Inferior parietal cortex (tissue), 1 donor: Measurements from ENCODE around the gene KRT81.
"Not testable (repeated sequence)": the region's sequence is repeated elsewhere in the genome, so short reads cannot be mapped to it uniquely, and the experiment has no call there.

Experiments used
- DNase-seq: peaks from one replicate; pipeline ENCODE4 v3.0.0-alpha.2; 2016; ENCODE audit errors: extremely low spot score

Gene KRT81

GRCh38 chr12:52317468-52318052 lies 26.2 kb upstream of the KRT81 start:
- DNase-seq: no peak

- no peak for DNase-seq
Measured at GRCh38 chr12:52316701-52317100, 25.4 kb upstream of the KRT81 start.

DNA sequence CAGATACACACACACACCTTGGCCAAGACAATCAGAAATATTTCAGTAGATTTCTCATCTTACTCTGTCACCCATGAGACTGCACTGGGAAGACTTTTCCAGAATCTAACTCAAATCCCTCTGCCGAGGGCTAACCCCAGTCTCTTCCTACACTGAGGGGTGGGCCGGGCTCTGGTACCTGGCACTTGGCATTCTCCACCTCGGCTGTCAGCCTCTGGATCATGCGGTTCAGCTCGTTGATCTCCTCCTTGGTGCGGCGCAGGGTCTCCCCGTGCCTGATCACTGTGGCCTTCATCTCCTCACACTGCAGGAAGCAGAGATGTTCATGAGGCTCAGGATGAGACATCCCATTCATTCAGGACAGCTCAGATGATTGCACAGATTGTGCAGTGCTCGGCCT lies 25.0 kb upstream of the KRT81 start:
- no peak for DNase-seq

DNA sequence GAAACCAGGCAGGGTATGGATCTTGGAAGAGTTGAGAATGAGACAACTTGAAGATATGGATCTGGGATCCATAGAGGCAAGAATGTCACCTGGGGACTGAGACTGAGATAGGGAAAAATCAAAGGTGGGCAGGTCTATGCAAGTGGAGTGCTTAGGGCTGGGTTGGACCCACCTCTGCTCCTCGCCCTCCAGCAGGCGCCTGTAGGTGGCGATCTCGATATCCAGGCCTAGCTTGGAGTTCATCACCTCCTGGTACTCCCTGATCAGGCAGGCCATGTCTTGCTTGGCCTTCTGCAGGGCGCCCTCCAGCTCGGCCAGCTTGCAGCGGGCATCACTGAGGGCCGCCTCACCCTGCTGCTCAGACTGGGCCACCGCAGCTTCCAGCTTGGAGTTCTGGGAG lies 24.4 kb upstream of the KRT81 start:
- not testable (repeated sequence) for DNase-seq

GRCh38 chr12:52314511-52314910 lies 23.2 kb upstream of the KRT81 start:
- no peak for DNase-seq

GRCh38 chr12:52313926-52314325 lies 22.6 kb upstream of the KRT81 start:
- DNase-seq: no peak

GRCh38 chr12:52313461-52313860 lies 22.1 kb upstream of the KRT81 start:
- DNase-seq: no peak

DNA sequence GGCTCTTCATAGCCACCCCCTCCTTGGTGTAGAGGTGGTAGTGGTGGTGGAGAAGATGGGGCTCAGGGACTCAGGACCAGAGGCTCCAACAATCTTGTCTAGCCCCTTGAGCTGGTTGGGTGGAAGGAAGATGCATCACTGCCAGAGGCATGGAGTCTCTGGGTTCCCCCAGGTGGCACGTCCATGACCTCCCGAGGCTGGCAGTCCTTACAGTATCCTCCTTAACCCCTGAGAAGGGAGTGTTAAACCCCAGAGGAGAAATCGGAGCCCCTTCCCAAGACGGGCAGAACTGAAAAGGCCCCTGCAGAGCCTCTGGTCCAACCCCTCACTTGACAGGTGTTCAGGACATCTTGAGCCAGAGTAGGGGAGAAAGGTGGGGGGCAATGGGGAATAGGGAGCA lies 20.8 kb upstream of the KRT81 start:
- DNase-seq: no peak

DNA sequence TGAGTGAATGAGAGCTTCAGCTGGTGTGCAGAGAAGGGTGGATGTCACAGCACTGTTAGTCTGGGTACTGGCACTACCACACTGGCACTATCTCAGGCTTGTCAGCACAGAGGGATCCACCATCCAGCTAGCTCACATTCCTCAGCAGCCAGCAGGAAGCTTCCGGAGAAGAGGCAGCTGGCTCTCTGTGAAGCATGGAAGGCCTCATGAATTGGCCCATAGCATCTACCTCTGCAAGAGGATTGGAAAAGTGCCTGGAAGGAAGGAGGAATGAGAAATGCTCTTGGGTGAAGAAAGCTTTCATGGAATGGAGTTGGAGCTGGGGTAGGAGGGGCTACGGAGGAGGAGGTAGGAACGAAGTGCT lies 19.9 kb upstream of the KRT81 start:
- no peak for DNase-seq

DNA sequence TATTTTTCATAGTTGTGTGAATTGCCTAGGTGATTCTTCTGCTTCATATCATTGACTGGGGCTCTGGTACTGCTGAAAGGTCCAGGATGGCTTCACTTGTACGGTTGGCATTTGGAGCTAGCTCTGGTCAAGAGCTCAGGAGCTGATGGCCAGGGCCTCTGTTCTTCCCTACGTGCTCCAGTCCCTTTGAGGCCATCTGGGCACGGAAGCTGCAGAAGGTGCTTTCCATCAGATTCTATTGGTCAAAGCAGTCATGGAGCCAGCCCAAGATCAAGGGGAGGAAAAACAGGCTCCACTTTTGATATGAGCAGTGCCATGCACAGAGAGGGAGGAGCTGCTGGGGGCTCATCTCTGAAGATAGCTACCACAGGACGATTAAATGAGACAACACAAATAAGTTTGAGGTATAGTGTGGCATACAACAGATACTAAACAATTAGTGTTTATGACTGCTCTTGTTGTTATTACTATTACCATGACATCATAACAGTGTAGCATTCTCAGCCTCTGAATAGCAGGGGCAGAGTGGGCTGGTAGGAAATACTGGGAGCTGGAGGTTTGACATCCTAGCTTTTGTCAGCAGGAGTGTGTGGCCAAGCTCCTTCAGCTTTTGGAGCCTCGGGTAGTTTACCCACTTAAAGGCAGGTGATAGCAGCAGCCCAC lies 19.4 kb upstream of the KRT81 start:
- DNase-seq: no peak

GRCh38 chr12:52308806-52309425 lies 17.6 kb upstream of the KRT81 start:
- no peak for DNase-seq

DNA sequence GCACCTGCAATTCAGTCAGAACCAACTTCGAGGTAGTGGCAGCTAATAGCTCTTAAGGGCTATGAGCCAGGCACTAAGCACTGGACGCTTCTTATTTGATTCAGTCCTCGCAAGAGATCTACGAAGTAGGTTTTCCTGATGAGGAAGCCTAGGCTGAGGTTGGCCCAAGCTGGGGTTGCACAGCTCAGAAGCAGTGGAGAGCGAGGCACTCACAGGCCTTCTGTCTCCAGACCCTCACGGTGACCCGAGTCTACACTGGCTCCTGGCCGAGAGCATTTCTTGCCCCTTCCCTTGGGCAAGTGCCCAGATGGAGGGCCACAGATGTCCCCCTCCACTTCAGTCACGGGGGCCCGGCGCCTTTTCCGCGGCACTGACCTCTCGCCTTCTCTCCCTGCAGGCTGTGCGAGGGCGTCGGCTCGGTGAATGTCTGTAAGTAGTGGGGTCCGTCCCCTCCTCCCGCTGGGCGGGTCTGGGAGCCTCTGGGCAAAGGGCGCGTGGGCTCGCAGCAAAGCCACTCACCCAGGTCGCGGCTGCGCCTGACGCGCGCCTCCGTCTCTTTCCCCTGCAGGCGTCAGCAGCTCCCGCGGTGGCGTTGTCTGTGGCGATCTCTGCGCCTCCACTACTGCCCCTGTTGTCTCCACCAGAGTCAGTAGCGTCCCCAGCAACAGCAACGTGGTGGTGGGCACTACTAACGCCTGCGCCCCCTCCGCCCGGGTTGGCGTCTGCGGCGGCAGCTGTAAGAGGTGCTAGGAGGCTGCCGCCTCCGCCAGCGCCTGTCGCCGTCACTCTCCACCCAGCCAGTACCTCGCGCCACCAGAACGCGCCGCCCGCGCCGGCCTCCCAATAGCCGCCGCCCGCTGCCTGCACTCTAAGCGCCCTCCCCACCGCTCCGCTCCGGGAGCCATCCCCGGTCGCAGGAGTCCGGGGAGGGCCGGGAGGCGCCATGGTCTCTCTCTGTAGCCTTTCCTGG lies 16.8 kb upstream of the KRT81 start:
- DNase-seq: peak; percentile 56

DNA sequence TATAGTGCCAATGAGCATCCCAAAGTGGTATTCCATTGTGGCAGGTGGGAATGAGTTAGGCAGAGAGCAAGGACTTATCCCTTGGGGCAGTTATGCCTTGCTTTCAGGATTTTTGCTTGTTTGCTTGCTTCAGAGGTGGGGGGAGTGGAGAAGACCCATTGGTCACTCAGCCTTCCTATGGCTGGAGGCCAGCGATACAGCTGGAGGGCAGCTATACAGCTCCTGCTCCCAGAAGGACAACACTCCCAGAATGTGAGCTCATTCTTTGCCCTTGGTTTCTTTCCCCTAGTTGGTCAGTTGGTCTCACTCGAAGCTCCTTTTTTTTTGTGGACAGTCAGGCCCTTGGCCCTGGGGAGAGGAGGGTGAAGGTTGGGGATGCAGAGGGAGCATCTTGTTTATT lies 15.4 kb upstream of the KRT81 start:
- DNase-seq: no peak

GRCh38 chr12:52305921-52306705 lies 14.8 kb upstream of the KRT81 start:
- DNase-seq: no peak

GRCh38 chr12:52304941-52305411 lies 13.6 kb upstream of the KRT81 start:
- DNase-seq: not testable (repeated sequence)

- DNase-seq: not testable (repeated sequence)
Measured at GRCh38 chr12:52302242-52302914, 11.0 kb upstream of the KRT81 start.

GRCh38 chr12:52301721-52302120 lies 10.4 kb upstream of the KRT81 start:
- DNase-seq: not testable (repeated sequence)

- no peak for DNase-seq
Measured at GRCh38 chr12:52300796-52301691, 9.7 kb upstream of the KRT81 start.

GRCh38 chr12:52298677-52299190 lies 7.4 kb upstream of the KRT81 start:
- no peak for DNase-seq
